ENCODE data around the gene CTIF.

Gene CTIF

GRCh38 chr18:48573632-48574283, 34.9 kb downstream of the CTIF start:
- DNase-seq (ENCODE audit: low read depth) = no peak
- TF ChIP-seq CTCF (IDR thresholded peaks at IDR 0.05; ENCODE audit: insufficient read depth, low read depth, low read length, missing control alignments) = no peak

GRCh38 chr18:48574667-48575300, 36.0 kb downstream of the CTIF start:
- DNase-seq (ENCODE audit: low read depth) = no peak
- no peak overlapping the region for H3K4me3 ChIP-seq (ENCODE audit: low read depth, low read length)
- no peak for TF ChIP-seq CTCF (IDR thresholded peaks at IDR 0.05; ENCODE audit: insufficient read depth, low read depth, low read length, missing control alignments)

More at GRCh38 chr18:48573632-48574283, 34.9 kb downstream of the CTIF start:
- no peak overlapping the region for H3K4me3 ChIP-seq (ENCODE audit: low read depth, low read length)

- DNase-seq (ENCODE audit: low read depth) = no peak
- TF ChIP-seq CTCF (IDR thresholded peaks at IDR 0.05; ENCODE audit: insufficient read depth, low read depth, low read length, missing control alignments) = no peak
- H3K4me3 ChIP-seq (ENCODE audit: low read depth, low read length) = no peak overlapping the region
These were observed 36.4 kb downstream of the CTIF start for GRCh38 chr18:48575301-48575657.

- no peak for TF ChIP-seq CTCF (IDR thresholded peaks at IDR 0.05; ENCODE audit: insufficient read depth, low read depth, low read length, missing control alignments)
- H3K4me3 ChIP-seq (ENCODE audit: low read depth, low read length) = no peak overlapping the region
- no peak for DNase-seq (ENCODE audit: low read depth)
These were observed 37.0 kb downstream of the CTIF start for GRCh38 chr18:48575658-48576456.

GRCh38 chr18:48576457-48576771, 37.6 kb downstream of the CTIF start:
- TF ChIP-seq CTCF (IDR thresholded peaks at IDR 0.05; ENCODE audit: insufficient read depth, low read depth, low read length, missing control alignments) = no peak
- DNase-seq (ENCODE audit: low read depth) = no peak
- H3K4me3 ChIP-seq (ENCODE audit: low read depth, low read length) = no peak overlapping the region

GRCh38 chr18:48577478-48578190, 38.8 kb downstream of the CTIF start:
- no peak for TF ChIP-seq CTCF (IDR thresholded peaks at IDR 0.05; ENCODE audit: insufficient read depth, low read depth, low read length, missing control alignments)
- DNase-seq (ENCODE audit: low read depth) = no peak
- no peak overlapping the region for H3K4me3 ChIP-seq (ENCODE audit: low read depth, low read length)
